HL-60 (cell line): ENCODE data around the gene PPM1H.

Experiments used
- DNase-seq, 2 experiments: peaks; one replicate each; pipeline ENCODE4 v3.0.0-alpha.2; 2010 to 2020; ENCODE audit warnings: low read depth in 1 of 2, low spot score in 1 of 2
- H3K27ac ChIP-seq: fragments of 250-450 bp; sonication (Bioruptor Pico); replicated peaks from 2 replicates; pipeline ENCODE4 v1.5.1; 2020; ENCODE audit warnings: mild to moderate bottlenecking, moderate library complexity
- H3K27me3 ChIP-seq: fragments of 250-450 bp; sonication (Bioruptor Pico); 2 replicates; pipeline ENCODE4 v1.5.1; 2021; ENCODE audit warnings: mild to moderate bottlenecking, moderate library complexity; ENCODE audit not compliant: insufficient read depth, poor library complexity, severe bottlenecking
- H3K4me3 ChIP-seq: replicated peaks from 2 replicates; pipeline ENCODE4 v1.5.1; 2011; ENCODE audit warnings: mild to moderate bottlenecking, control low read depth, low read length; ENCODE audit not compliant: insufficient read depth
- GABPA ChIP-seq: IDR thresholded peaks from 2 replicates; pipeline ENCODE4 v1.6.1; 2012; ENCODE audit warnings: low read depth
- POLR2AphosphoS5 ChIP-seq: IDR thresholded peaks from 2 replicates; pipeline ENCODE4 v1.6.1; 2012; ENCODE audit warnings: low read depth
- REST ChIP-seq: IDR thresholded peaks from 2 replicates; pipeline ENCODE4 v1.6.1; 2012; ENCODE audit warnings: low read depth; ENCODE audit not compliant: insufficient replicate concordance
- SPI1 ChIP-seq: IDR thresholded peaks from 2 replicates; pipeline ENCODE4 v1.6.1; 2012; ENCODE audit warnings: low read depth, mild to moderate bottlenecking, borderline replicate concordance
- TF ChIP-seq, protein P1 (sequence below): IDR thresholded peaks from one replicate; pipeline ENCODE4 v1.5.1; 2011; ENCODE audit warnings: low read length, control low read depth, inconsistent platforms; ENCODE audit not compliant: insufficient read depth

PPM1H gene

DNA sequence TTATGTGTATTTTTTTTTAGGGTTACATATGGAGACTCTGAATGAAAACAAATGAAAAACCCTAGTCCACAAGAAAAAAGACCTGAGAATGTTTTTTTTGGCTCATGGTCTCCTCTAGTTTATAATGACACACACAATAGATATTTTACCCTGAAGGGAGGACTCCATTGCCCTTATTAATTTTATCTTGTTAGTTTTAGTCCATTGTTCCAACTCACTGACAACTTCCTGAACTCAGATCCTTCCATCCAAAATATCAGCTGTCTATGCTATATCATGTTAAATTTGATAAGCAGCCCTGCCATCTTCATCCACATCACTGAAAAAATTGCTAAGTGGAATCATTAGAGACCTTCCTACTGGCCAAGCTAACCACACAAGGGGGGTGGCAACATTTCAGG is 236.2 kb downstream of the PPM1H start:
- no peak for DNase-seq
- TF ChIP-seq REST (no peak), SPI1 (no peak), GABPA (no peak), POLR2AphosphoS5 (no peak)
- TF ChIP-seq, protein P1, sequence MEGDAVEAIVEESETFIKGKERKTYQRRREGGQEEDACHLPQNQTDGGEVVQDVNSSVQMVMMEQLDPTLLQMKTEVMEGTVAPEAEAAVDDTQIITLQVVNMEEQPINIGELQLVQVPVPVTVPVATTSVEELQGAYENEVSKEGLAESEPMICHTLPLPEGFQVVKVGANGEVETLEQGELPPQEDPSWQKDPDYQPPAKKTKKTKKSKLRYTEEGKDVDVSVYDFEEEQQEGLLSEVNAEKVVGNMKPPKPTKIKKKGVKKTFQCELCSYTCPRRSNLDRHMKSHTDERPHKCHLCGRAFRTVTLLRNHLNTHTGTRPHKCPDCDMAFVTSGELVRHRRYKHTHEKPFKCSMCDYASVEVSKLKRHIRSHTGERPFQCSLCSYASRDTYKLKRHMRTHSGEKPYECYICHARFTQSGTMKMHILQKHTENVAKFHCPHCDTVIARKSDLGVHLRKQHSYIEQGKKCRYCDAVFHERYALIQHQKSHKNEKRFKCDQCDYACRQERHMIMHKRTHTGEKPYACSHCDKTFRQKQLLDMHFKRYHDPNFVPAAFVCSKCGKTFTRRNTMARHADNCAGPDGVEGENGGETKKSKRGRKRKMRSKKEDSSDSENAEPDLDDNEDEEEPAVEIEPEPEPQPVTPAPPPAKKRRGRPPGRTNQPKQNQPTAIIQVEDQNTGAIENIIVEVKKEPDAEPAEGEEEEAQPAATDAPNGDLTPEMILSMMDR = no peak
- Histone ChIP-seq H3K27me3 (no peaks in the 10 kb centered on the region), H3K27ac (no peak overlapping the region), H3K4me3 (no peak overlapping the region)

GRCh38 chr12:62697893-62698292 is 237.1 kb downstream of the PPM1H start:
- Histone ChIP-seq H3K27me3 (no peaks in the 10 kb centered on the region), H3K27ac (no peak overlapping the region), H3K4me3 (no peak overlapping the region)
- TF ChIP-seq SPI1 = no peak
- no peak for TF ChIP-seq GABPA
- TF ChIP-seq REST = no peak
- no peak for TF ChIP-seq POLR2AphosphoS5
- TF ChIP-seq, protein P1 = no peak
- DNase-seq = no peak

DNA sequence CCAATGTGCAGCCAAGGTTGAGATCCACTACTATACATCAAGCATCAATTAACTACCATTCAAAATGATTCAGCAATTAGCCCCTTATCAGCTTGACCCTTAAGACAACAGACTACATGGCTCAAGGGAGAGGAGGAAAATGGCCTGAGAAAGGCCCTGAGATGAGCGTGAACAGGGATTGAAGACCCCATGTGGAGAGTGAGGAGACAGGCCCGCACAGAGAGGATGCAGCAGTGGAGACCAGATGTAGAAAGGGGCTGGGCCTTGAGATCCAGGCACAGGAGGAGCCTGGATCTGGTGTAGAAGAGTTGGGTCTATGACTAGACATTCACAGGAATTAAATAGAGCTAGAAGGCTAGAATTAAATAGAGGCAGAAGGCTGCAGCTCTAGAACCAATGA is 239.3 kb downstream of the PPM1H start:
- DNase-seq = no peak
- H3K27ac ChIP-seq = no peak overlapping the region
- H3K27me3 ChIP-seq = no peaks in the 10 kb centered on the region
- no peak for TF ChIP-seq REST
- TF ChIP-seq SPI1 = no peak
- H3K4me3 ChIP-seq = no peak overlapping the region

GRCh38 chr12:62694632-62695031 is 240.3 kb downstream of the PPM1H start:
- no peak overlapping the region for H3K4me3 ChIP-seq
- no peak for TF ChIP-seq SPI1
- no peak overlapping the region for H3K27ac ChIP-seq

More at GRCh38 chr12:62694632-62695031, 240.3 kb downstream of the PPM1H start:
- no peaks in the 10 kb centered on the region for H3K27me3 ChIP-seq
- DNase-seq = no peak
